HG03558 (cell line): ENCODE measurements around the gene RNF26.

ENCODE experiments used
- ATAC-seq: cut with Tn5 transposase; IDR thresholded peaks from one replicate; pipeline ENCODE4 v1.9.1; 2021; ENCODE audit warnings: moderate number of reproducible peaks; ENCODE audit not compliant: unreplicated experiment; ENCODE audit errors: extremely low read depth

The RNF26 gene

DNA sequence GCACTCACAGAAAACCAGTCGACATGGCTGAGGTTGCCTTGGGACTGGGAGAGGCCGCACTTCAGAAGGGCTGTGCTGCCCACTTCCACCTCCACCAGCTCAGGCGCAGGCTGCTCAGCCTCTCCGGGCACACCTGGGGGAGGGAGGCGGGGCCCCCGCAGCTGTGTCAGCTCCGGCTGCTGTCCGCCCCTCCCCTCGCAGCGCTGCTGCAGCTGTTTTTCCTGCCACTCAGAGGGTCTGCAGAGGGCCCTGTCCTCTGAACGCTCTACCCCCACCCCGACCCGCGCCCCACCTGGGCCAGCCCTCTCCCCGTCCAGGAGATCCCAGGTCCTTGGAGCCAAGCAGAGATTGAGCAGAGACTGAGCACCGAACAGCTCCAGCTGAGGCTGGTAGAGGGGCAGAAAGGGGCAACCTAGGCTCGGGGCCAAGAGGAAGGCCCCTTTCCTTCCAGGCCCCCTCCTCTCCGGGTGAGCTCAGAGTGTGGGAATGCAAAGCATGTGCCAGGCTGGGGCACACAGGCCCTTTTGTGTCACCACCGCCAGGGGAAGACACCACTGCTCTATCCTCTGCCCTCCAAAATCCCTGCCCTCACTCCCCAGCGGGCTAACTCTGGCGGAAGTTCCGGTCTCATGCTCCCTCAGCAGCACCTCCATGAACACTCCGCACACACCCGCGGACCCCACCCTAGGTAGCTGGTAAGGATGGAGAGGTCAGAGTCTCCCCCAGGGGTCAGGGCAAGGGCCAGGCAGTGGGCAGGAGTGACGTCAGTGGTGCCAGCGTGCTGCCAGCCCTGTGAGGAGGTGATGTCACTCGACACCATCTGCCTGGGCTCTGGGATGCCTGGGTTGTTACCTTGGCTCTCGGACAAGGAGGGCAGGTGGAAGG lies 19.0 kb upstream of the RNF26 start:
- ATAC-seq: no peak

DNA sequence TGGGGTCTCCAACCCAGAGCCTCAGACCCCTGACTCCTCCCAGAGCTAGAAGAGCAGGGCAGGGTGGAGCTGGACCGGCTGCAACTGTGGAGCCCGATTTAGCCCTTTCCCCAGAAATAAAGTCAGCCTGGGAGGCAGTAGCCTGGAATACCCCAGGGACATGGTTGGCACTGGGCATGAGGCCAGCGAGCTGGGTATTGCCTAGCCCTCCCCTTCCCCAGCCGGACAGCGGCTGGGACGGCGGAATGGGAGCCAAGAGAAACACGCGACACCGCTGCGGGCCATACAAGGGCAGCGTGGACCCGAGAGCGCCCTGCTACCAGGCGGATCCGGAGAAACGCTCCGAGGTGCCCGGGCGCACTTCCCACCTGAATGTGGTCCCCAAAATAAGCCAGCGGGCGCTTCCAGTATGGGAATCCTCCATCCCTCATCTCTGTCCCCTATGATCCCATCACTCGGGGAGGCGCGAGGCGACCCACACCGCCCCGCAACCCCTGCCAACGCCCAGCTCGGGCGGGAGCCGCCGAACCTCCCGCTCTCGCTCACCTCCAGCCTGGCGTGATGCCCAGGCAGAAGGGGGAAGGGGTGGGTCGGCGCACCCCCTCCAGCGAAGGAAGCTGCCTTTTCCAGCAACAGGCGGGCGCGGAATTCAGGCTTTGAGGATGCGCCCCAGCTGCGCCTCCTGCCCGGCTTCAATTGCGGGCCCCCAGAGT lies 18.2 kb upstream of the RNF26 start:
- ATAC-seq: no peak

DNA sequence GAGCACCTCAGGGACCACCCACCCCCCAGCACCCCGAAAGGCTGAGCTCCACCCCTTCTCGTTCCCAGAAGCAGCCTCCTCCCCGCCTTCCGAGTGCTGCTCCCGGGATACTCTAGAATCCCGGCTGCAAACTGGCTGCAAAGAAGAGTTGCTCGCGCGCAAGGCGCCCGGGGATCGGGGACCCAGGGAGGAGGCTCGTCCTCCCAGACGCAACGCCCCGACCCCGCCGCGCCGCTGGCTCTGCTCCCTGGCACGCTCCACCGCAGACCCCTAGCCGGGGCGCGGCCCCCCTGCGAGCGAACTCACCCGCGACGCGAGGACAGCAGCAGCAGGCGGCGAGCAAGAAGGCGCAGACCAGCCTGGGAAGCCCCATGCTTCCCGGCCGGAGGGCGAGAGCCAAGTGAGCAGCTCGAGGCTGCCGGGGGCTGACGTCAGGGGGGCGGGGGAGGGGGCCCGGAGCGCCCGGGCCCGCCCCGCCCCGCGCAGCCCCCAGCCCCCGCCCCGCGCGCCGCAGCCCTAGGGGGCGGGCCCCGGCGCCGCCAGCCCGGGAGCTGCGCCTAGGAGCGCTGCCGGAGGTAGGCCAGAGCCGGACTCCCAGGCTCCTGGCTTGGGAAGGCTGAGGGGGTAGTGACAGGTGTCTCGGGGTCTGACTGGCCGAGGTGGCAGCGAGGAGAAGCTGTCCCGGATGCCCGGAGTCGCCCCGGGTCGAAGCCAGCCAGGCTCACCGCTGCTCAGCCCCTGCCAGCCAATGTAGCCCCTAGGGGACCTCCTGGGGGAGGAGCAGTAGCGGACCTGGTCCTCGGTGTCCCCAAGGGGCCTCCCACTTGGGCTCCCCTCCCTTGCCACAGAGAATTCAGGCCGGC lies 17.4 kb upstream of the RNF26 start, which contains the start of gene MCAM:
Gene MCAM (minus strand): TSS at position 402 of the 863 bp plus-strand sequence. CDS start 29 bp downstream, at position 373.
- no peak for ATAC-seq

DNA sequence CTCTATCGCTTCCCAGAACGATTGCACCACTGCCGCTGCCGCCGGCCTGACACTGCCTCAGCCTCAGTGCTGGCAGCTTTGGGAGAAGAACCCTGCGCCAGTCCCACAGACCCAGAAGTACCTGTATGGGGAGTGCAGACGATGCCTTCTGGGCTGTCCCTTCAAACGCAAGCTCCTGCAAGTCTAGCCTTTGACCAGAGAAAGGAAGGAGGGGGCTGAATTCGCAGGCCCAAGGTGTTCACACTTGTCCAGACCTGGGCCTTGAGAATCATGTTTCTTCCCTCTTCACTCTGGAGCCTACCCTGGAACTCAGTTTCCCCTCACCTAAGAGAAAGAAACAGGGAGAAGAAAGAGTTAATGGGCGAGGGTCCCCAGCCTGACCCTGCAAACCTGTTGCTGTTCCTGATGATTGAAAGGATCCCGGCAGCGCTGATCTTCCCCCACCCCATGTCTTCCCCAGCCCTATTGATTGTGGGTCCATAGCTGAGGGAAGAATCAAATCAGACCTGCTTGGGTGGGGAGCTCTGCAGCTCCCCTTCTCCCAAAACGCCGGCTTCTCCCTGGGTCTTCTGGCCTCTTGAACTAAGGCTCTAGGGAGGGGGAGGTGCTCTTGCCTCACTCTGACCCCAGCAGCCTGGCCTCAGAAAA lies 16.6 kb upstream of the RNF26 start:
- no peak for ATAC-seq

DNA sequence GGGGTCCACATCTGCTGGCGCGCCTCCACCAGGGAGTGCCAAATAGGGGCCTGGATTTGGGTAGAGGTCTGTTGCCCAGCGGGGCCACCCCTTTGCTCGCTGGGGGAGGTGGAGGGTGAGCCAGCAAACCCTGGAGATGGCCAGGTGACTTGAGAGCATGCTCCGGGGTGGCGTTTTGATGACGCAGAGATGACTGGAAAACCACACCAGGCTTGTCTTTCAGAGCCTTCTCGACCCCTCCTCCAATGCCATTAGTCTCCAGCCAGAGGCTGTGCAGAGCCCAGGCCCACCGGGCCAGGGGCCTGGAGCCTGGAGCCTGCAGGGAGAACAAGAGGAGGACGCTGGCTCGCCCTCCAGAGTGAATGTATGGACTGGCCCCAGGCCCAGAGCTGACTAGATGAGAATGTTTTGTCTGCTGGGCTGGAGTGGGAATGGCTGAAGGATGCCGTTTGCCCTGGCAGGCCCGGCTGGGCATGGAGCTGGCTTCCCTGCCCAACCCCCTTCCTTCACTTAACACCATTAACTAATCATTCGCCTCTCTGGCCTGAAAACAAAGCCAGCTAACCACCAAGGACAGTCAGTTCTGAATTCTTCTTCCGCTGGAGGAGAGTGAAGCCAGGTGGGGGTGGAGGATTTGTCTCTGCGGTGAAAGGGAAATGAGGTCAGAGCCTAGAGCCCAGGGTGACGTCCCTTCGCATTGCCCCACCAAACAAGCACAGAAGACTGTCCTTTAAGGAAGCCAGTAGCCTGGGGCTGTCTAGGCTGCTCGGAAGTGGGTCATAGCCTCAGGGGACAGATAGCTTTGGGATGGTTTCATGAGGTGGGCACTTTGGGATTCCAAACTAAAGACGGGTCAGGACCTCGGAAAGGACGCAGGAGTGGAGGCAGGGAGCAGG lies 15.8 kb upstream of the RNF26 start:
- ATAC-seq: no peak

DNA sequence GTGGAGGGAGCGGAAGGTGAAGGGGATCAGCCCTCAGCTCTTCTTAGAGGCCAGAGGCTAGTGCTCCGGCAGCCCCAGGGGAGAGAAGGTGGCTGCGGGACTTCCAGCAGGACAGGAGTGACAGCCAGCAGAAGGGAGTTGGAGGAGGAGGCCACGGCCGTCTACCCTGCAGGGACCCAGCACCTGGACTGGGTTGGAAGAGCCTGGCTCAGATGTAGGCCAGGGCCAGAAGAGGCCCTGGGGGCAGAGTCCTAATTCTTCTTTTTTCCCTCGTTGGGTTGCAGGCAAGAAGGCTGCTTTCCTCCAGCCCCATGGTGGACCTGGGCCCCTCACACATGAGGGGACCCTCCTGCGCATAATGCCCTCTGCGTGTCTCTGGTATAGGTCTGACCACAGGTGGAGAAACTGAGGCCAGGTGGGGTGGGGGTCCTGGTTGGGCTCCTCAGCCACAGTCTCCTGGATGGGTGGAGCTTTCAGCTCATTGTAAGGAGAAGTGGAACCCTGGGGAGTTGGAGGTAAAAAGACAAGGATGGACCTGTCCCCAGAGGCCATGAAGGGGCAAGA lies 15.1 kb upstream of the RNF26 start:
- ATAC-seq: no peak

DNA sequence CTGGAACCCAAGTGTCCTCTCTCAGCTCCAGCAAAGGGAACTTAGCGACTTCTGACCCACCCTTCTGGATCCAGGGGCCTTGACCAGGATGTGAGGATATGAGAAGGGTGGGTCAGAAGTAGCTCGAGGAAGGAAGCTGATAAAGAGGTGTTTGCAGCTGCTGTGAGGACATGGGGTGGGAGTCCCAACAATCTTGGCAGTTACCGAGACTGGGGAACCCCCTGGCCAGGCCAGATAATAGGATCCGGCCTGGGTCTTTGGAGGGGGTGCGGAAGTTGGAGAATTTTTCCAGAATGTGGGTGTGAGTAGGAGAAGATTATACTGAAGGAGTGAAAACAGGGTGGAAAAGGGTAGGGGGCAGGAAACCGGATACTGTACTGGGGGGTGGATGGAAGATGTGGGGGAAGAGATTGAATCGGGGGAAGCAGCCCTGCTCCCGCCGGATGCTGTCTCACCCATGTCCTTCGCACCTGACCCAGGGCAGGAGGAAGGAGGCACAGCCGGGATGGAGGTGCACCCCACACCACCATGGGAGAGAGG lies 14.6 kb upstream of the RNF26 start:
- no peak for ATAC-seq

DNA sequence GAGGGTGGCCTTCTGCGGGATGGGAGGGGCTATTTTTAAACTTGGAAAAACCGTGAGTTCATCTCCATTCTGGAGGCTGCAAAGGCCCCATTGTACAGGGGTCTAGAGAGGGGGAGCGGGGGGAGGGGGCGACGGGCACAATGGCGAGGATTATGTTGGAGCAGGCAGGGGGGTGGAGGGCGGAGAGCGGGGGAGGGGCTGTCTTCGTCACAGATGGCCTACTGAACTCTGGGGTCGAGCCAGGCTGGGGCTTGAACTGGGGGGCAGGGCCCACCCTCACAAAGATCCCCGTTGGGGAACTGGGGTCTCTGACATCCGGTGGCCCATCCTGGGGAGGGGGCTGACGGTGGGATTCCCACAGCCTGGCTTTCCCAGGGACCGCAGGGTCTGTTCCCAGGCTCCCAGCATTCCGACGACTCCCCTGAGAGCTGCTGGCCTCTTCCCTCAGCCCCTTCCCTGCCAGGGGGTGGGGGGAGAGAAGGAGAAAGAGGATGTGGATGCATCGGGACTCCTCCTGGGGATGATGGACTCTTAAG lies 14.0 kb upstream of the RNF26 start:
- no peak for ATAC-seq

DNA sequence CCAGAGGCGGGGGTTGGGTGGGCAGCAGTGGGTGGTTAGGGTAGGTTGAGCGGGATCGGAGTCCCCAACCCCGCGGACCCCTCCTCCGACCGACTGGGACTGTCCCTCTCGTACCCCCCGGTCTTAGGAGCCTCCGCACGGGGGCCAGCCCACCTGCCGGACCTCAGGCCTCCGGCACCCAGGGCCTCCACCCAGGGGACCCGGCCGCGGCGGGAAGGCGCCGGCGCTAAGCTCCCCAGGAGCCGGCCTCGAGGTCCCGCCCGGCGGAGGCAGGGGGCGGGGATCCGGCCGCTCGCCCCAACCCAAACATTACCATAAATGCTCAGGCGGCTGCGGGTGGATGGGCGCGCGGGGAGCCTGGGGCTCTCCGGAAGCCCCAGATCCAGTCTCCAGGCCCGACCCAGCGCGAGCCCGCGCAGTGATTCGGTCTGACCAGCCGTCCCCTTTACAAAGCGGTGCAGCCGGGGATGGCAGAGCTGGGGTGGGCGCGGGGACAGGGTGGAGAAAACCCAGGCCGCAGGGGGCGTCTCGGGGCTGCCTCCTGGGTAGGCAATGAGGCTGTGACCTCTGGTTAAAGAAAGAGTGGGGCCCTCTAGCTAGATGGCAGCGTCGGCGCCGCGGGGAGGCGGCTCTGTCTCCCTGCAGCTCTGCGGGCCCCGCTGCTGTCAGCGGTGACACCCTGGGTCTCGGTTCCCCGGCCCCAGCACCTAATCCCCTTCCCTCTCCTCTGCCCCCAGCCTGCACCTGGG lies 13.4 kb upstream of the RNF26 start:
- ATAC-seq: no peak

DNA sequence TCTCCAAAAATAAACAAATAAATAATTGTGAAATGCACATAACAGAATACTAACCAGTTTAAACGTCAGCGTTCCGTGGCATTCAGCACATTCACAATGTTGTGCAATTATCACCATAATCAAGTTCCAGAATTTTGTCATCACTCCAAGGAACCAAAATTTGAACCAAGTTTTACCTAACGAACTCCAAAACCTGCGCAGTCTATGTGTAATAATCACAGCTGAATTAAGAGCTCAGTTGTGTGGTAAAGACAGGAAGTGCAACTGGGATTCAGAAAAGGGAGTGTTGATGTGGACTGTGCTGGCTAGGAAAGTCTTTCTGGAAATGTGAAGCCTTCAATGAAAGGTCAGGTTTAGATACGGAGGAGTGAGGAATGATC lies 12.0 kb upstream of the RNF26 start:
- ATAC-seq: no peak

DNA sequence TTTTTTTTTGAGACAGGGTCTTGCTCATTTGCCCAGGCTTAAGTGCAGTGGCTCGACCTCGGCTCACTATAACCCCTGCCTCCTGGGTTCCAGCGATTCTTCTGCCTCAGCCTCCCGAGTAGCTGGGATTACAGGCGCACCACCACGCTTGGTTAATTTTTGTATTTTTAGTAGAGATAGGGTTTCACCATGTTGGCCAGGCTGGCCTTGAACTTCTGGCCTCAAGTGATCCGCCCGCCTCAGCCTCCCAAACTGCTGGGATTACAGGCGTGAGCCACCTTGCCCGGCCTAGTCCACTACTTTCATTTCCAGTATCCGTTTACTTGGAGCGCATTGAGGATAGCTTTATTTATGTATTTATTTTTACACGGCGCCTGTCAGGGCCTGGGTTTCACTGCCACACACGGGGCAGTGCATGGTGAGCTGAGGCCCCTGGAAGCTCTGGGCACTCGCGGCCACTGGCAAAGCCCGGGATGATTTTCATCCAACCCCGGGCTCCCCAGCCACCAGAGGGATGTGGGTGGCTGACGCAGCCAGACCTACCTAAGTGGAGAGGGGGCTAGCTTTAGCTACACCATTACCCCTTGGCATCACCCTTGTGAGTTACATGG lies 11.3 kb upstream of the RNF26 start:
- no peak for ATAC-seq

DNA sequence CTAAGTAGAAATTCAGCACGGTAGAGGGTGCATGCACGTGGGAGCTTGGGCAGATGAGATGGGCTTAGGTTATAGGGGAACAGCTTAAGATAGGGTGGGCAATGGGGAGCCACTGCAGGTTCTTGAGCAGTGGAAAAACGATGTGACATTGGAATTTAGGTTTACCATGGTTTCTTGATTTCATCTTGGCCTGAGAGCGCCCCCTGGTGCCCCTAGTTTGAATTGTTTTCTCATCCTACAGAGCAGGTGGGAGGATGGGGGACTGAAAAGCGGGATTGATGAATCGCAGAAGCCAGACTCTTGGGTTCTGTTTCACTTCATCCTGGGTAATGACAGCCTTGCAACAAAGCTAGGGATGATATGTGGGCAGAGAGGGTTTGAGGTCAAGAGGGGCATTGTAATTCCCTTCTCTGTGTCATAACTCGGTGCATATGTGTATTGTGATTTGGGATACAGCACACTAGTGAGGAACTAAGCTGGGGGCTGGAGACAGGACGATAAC lies 10.7 kb upstream of the RNF26 start:
- no peak for ATAC-seq

DNA sequence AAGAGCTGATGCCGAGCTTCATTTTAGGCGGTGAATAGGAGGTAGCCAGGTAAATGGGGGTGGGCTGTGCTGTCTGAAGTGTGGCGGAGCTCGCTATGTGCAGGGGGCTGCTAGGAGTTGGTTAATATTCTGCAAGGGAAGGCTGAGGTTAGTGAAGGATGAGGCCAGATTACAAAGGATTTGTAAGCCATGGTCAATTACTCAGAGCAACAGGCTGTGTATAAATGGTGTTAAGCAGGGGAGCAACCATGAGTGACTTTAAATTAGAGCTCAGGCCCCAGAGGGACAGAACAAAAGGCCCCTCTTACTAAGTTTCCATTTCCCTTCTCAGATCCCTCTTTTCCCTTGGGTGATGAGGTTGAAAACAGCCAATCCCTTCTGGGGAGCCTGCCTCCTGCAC lies 10.1 kb upstream of the RNF26 start:
- ATAC-seq: no peak

DNA sequence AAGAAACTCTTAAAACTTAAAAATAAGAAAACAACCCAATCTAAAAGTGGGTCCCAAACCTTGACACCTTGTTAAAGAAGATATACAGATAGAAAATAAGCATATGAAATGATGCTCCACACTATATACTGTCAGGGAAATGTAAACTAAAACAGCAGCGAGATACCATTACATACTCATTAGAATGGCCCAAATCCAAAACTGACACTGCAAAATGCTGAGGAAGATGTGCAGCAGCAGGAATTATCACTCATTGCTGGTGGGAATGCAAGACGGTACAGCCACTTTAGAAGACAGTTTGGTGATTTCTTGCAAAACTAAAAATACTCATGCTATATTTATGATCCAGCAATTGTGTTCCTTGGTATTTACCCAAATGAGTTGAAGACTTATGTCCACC lies 5.0 kb upstream of the RNF26 start:
- no peak for ATAC-seq

DNA sequence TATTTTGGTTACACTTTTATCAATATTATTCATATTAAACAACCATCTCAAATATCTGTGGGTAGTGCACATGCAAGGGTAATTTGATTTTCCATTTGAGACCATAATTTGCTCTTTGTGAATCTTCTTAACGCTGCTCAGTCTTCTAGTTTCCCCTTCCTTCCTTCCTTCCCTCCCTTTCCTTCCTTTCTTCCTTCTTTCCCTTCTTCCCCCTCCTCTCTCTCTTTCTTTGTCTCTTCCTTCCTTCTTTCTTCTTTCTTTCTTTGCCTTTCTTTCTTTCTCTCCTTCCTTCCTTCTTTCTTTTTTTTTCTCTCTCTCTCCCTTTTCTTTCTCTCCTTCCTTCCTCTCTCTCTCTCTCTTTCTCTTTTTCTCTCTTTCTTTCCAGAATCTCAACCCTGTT lies 4.1 kb upstream of the RNF26 start:
- ATAC-seq: no peak

DNA sequence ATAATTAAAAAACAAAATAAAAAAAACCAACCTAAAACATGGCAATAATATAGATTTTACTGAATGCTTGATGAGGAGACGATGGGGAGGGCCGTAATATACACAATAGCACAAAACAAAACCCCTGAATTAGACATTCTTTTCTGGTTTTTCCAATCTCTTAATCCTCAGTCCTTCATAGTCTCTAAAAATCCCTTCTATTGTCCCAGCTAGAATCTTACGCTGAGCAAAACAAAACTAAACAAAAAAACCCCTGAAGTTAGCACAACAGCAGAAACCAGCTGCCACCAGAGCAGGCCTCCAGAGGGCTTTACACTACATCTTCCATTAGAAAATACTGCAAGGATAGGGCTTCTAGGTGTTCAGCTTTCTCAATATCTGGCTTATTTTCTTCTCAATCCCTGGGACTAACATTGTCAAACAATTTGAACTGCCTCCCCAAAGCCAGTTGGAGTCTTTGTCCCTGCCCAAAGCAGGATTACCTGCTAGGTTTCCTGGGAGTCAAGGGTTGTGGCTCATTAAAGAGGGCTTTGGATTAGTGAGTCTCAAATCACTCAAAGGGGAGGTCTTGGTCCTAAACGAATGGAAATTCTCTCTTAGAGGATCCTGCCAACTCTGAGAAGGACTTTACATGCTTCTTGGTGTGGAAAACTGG lies 2.1 kb upstream of the RNF26 start:
- no peak for ATAC-seq
